CD14-positive monocyte (primary cell): ENCODE results near the gene ATP5F1D. TPM values are rescaled to one million over a fixed set of nuclear protein-coding genes. Genes with fewer than 3 reads are reported as not detected.
A peak's percentile ranks its signal among the peaks of the same experiment; 100 is the strongest.

Experiments used
- DNase-seq, 3 donors: peaks; one replicate each; pipeline ENCODE4 v3.0.0-alpha.2; 2011 to 2022
- H2AFZ ChIP-seq: 2 replicates; pipeline ENCODE4 v1.6.0; 2012; ENCODE audit warnings: mild to moderate bottlenecking, low read depth, low read length, inconsistent platforms; ENCODE audit not compliant: insufficient read depth, poor library complexity, severe bottlenecking
- H3K27ac ChIP-seq, 2 donors: 1 replicate in 1 of 2; 2 replicates in 1 of 2; pipeline ENCODE4 v1.5.1; 2012 to 2013; ENCODE audit warnings: low read length in 2 of 2, control low read depth in 1 of 2, inconsistent platforms in 1 of 2, low read depth in 1 of 2, mild to moderate bottlenecking in 1 of 2
- H3K27me3 ChIP-seq, 2 donors: one replicate each; pipeline versions ENCODE4 v1.6.0 to v1.6.1; 2011 to 2013; ENCODE audit warnings: low read length in 2 of 2; ENCODE audit not compliant: control insufficient read depth in 2 of 2, insufficient read depth in 2 of 2
- H3K36me3 ChIP-seq, 2 donors: replicated peaks in 1 of 2; 1 replicate in 1 of 2; 2 replicates in 1 of 2; pipeline versions ENCODE4 v1.5.1 to v1.6.1; 2012 to 2013; ENCODE audit warnings: low read length in 2 of 2, control low read depth in 1 of 2, inconsistent platforms in 1 of 2, mild to moderate bottlenecking in 1 of 2; ENCODE audit not compliant: insufficient read depth in 2 of 2, control insufficient read depth in 1 of 2
- H3K4me1 ChIP-seq, 2 donors: 1 replicate in 1 of 2; 2 replicates in 1 of 2; pipeline versions ENCODE4 v1.5.1 to v1.6.1; 2012 to 2013; ENCODE audit warnings: low read length in 2 of 2, control low read depth in 1 of 2, inconsistent platforms in 1 of 2, mild to moderate bottlenecking in 1 of 2, moderate library complexity in 1 of 2; ENCODE audit not compliant: insufficient read depth in 2 of 2, control insufficient read depth in 1 of 2
- H3K4me2 ChIP-seq: replicated peaks from 2 replicates; pipeline ENCODE3; 2012; ENCODE audit warnings: low read length, moderate library complexity, mild to moderate bottlenecking; ENCODE audit not compliant: poor library complexity, severe bottlenecking; ENCODE audit errors: extremely low read depth
- H3K4me3 ChIP-seq, 3 experiments: fragments of 200-600 bp in 1 of 3; sonication (generic) in 1 of 3; replicated peaks in 1 of 3; 1 replicate in 2 of 3; 2 replicates in 1 of 3; pipeline ENCODE4 v1.5.1; 2011 to 2013; ENCODE audit warnings: low read length in 3 of 3, mild to moderate bottlenecking in 3 of 3, control low read depth in 2 of 3, low read depth in 2 of 3, inconsistent platforms in 1 of 3, moderate library complexity in 1 of 3
- H3K79me2 ChIP-seq: 2 replicates; pipeline ENCODE4 v1.6.0; 2012; ENCODE audit warnings: mild to moderate bottlenecking, control low read depth, inconsistent platforms, low read length, moderate library complexity; ENCODE audit not compliant: insufficient read depth
- H3K9ac ChIP-seq: 2 replicates; pipeline ENCODE4 v1.6.0; 2017; ENCODE audit warnings: low read length, mild to moderate bottlenecking; ENCODE audit not compliant: insufficient read depth, poor library complexity, severe bottlenecking
- H3K9me3 ChIP-seq, 2 donors: replicated peaks in 1 of 2; 1 replicate in 1 of 2; 2 replicates in 1 of 2; pipeline versions ENCODE4 v1.5.1 to v1.6.1; 2012 to 2013; ENCODE audit warnings: low read length in 2 of 2, control low read depth in 1 of 2; ENCODE audit not compliant: control insufficient read depth in 1 of 2, insufficient read depth in 1 of 2
- H4K20me1 ChIP-seq: 2 replicates; pipeline ENCODE4 v1.6.0; 2012; ENCODE audit warnings: mild to moderate bottlenecking, low read length, control low read depth, moderate library complexity; ENCODE audit not compliant: insufficient read depth
- H3K27ac Mint-ChIP-seq, 7 donors: one replicate each; pipeline ENCODE4 v1.8.0; 2020; ENCODE audit warnings: mild to moderate bottlenecking in 7 of 7, mixed read lengths in 7 of 7, moderate library complexity in 6 of 7, inconsistent platforms in 2 of 7
- H3K27me3 Mint-ChIP-seq, 3 donors: one replicate each; pipeline ENCODE4 v1.8.0; 2021 to 2022; ENCODE audit warnings: low read depth in 3 of 3, mild to moderate bottlenecking in 3 of 3, mixed read lengths in 3 of 3, moderate library complexity in 3 of 3, inconsistent platforms in 1 of 3
- H3K36me3 Mint-ChIP-seq, 2 donors: one replicate each; pipeline ENCODE4 v1.8.0; 2020; ENCODE audit warnings: mixed read lengths in 2 of 2, inconsistent platforms in 1 of 2, mild to moderate bottlenecking in 1 of 2
- H3K4me1 Mint-ChIP-seq: one replicate; pipeline ENCODE4 v1.8.0; 2020; ENCODE audit warnings: mild to moderate bottlenecking, mixed read lengths
- H3K4me3 Mint-ChIP-seq, 2 donors: one replicate each; pipeline ENCODE4 v1.8.0; 2020; ENCODE audit warnings: mild to moderate bottlenecking in 2 of 2, mixed read lengths in 2 of 2, moderate library complexity in 1 of 2
- H3K9me3 Mint-ChIP-seq, 7 donors: one replicate each; pipeline ENCODE4 v1.8.0; 2020 to 2022; ENCODE audit warnings: mixed read lengths in 7 of 7, mild to moderate bottlenecking in 6 of 7, moderate library complexity in 6 of 7, inconsistent platforms in 2 of 7
- CTCF ChIP-seq: fragments of 200-600 bp; IDR thresholded peaks from one replicate; pipeline ENCODE4 v1.8.0; 2022; ENCODE audit warnings: antibody characterized with exemption, mild to moderate bottlenecking
- WGBS: methylation state at CpG from one replicate; pipeline ENCODE4 v1.1.5; 2013; ENCODE audit warnings: missing lambda C conversion rate; ENCODE audit not compliant: insufficient coverage; 5-methylcytosine and 5-hydroxymethylcytosine counted together
- intact Hi-C, 2 donors: fragments of 100-400 bp; cut with micrococcal nuclease; formaldehyde crosslinking; loops; one replicate each; pipeline versions ENCODE4 v1.15.0 to v1.15.1; 2023
- polyA plus RNA-seq, 3 donors: library from polyadenylated mRNA; depleted of rRNA in 1 of 3; unstranded in 2 of 3; stranded (reverse) in 1 of 3; fragments of 300-500 nt in 2 of 3; fragments of >200 nt in 1 of 3; fragmentation: Illumina TruSeq in 2 of 3; gene quantifications; 1 replicate in 2 of 3; 2 replicates in 1 of 3; pipeline ENCODE4 v1.2.3, GENCODE V29; 2012 to 2021

The ATP5F1D gene
- polyA plus RNA-seq, 3 donors, result 122 to 160 (median 143) TPM

- H3K4me3 ChIP-seq, result peak overlapping the region in 1 of 3 experiments; percentile 93
- H4K20me1 ChIP-seq, result peaks cover 79% of the 10 kb centered on the region
- H2AFZ ChIP-seq, result no peak overlapping the region
- DNase-seq, result no peak
- peak overlapping the region; percentile 51 to 85 for H3K4me3 Mint-ChIP-seq
- peak overlapping the region; percentile 95 for H3K4me2 ChIP-seq
- peaks cover 62% of the 10 kb centered on the region for H3K79me2 ChIP-seq
- no peaks in the 10 kb centered on the region for H3K27me3 ChIP-seq
- peaks cover 36 to 51% of the 10 kb centered on the region in 2 donors for H3K36me3 Mint-ChIP-seq
- peaks cover 80 to 93% of the 10 kb centered on the region in 2 donors for H3K4me1 ChIP-seq
- H3K4me1 Mint-ChIP-seq, result peaks cover 60% of the 10 kb centered on the region
- H3K9ac ChIP-seq, result no peak overlapping the region
- peaks cover 0 to 2% (median 0%) of the 10 kb centered on the region in 7 donors for H3K9me3 Mint-ChIP-seq
- peak overlapping the region; percentile 40 to 97 (median 93) for H3K27ac Mint-ChIP-seq
- H3K27ac ChIP-seq, result peak overlapping the region; percentile 49 to 95
- H3K27me3 Mint-ChIP-seq, result peaks cover 2 to 8% (median 5%) of the 10 kb centered on the region in 3 donors
- 100% methylated on average over 1 of the region's 23 CpGs for WGBS
- intact Hi-C loops, result no loop called here
- H3K36me3 ChIP-seq, result peaks cover 42 to 50% of the 10 kb centered on the region in 2 donors
- no peaks in the 10 kb centered on the region for H3K9me3 ChIP-seq
- no peak for TF ChIP-seq CTCF
These were observed 16.1 kb downstream of the ATP5F1D start for GRCh38 chr19:1257475-1258162.

- no peaks in the 10 kb centered on the region for H3K27me3 ChIP-seq
- peaks cover 75% of the 10 kb centered on the region for H4K20me1 ChIP-seq
- no peaks in the 10 kb centered on the region for H3K9me3 ChIP-seq
- H3K4me1 ChIP-seq, result peaks cover 83 to 96% of the 10 kb centered on the region in 2 donors
- peaks cover 36 to 51% of the 10 kb centered on the region in 2 donors for H3K36me3 Mint-ChIP-seq
- peaks cover 42 to 50% of the 10 kb centered on the region in 2 donors for H3K36me3 ChIP-seq
- peak overlapping the region; percentile 68 to 97 (median 94) for H3K27ac Mint-ChIP-seq
- 60% methylated on average over 1 of the region's 8 CpGs for whole genome bisulfite sequencing
- intact Hi-C loops, result no loop called here
- peak overlapping the region; percentile 95 for H3K4me2 ChIP-seq
- no peak for DNase-seq
- H3K79me2 ChIP-seq, result peaks cover 61% of the 10 kb centered on the region
- H3K27ac ChIP-seq, result peak overlapping the region; percentile 49 to 95
- H3K4me1 Mint-ChIP-seq, result peaks cover 63% of the 10 kb centered on the region
- H2AFZ ChIP-seq, result no peak overlapping the region
- peak overlapping the region in 1 of 3 experiments; percentile 93 for H3K4me3 ChIP-seq
- peak overlapping the region; percentile 59 to 85 for H3K4me3 Mint-ChIP-seq
- peaks cover 0 to 2% (median 0%) of the 10 kb centered on the region in 7 donors for H3K9me3 Mint-ChIP-seq
- peaks cover 3 to 8% (median 5%) of the 10 kb centered on the region in 3 donors for H3K27me3 Mint-ChIP-seq
- TF ChIP-seq CTCF, result no peak
- H3K9ac ChIP-seq, result peak overlapping the region; percentile 87
These were observed 16.6 kb downstream of the ATP5F1D start for GRCh38 chr19:1258163-1258492.
